Endothelial cell of umbilical vein (primary cell): ENCODE results near the gene RUSF1. TPM values are rescaled to one million over a fixed set of nuclear protein-coding genes. Genes with fewer than 3 reads are reported as not detected.

Experiments
- BruUV-seq: library from RNA; stranded (reverse); fragments of 400-500 nt; replicated peaks from 2 replicates; lab custom pipeline; 2021; lab: Mats Ljungman, UMichigan
- CTCF ChIA-PET: fragments of 300-600, 350-600 bp; sonication (Branson Sonifier 250); formaldehyde crosslinking; loops from one replicate; lab custom pipeline; 2021; ENCODE audit warnings: antibody characterized with exemption, inconsistent platforms; lab: Charles Lee
- POLR2A ChIA-PET: fragments of 300-600, 350-600 bp; sonication (Branson Sonifier 250); formaldehyde crosslinking; loops from one replicate; lab custom pipeline; 2021; ENCODE audit warnings: antibody characterized with exemption, inconsistent platforms; lab: Charles Lee
- DNase-seq: peaks from one replicate; pipeline ENCODE4 v3.0.0-alpha.2; 2011; ENCODE audit warnings: low read depth, low spot score
- FAIRE-seq: peaks from 2 replicates; lab custom pipeline; 2011; peaks lifted over from hg19 to GRCh38; lab: Jason Lieb, UNC
- H2AFZ ChIP-seq: 2 replicates; pipeline ENCODE4 v1.6.0; 2012; ENCODE audit warnings: low read depth, low read length, control low read depth, inconsistent platforms
- H3K27ac ChIP-seq: 2 replicates; pipeline ENCODE4 v1.5.1; 2011; ENCODE audit warnings: low read depth, mild to moderate bottlenecking, control low read depth, low read length, moderate library complexity; ENCODE audit not compliant: insufficient read depth
- H3K27me3 ChIP-seq, 2 experiments: 2 replicates each; pipeline versions ENCODE4 v1.6.0 to v1.6.1; 2011; ENCODE audit warnings: low read length in 2 of 2, mixed read lengths in 1 of 2; ENCODE audit not compliant: control insufficient read depth in 2 of 2, insufficient read depth in 2 of 2
- H3K36me3 ChIP-seq, 2 experiments: 2 replicates in 1 of 2; 3 replicates in 1 of 2; pipeline ENCODE4 v1.5.1; 2011; ENCODE audit warnings: low read length in 2 of 2, mild to moderate bottlenecking in 1 of 2, moderate library complexity in 1 of 2; ENCODE audit not compliant: control insufficient read depth in 2 of 2, insufficient read depth in 2 of 2; ENCODE audit errors: extremely low read depth in 1 of 2
- H3K4me1 ChIP-seq: 3 replicates; pipeline ENCODE4 v1.5.1; 2011; ENCODE audit warnings: mild to moderate bottlenecking, low read length; ENCODE audit not compliant: control insufficient read depth, insufficient read depth; ENCODE audit errors: extremely low read depth
- H3K4me2 ChIP-seq: 2 replicates; pipeline ENCODE4 v1.6.1; 2011; ENCODE audit warnings: low read length, control low read depth, mixed read lengths; ENCODE audit not compliant: insufficient read depth
- H3K4me3 ChIP-seq, 3 experiments: fragments of 200-600 bp in 1 of 3; sonication (generic), shearing (Covaris generic) in 1 of 3; replicated peaks in 1 of 3; 2 replicates each; pipeline ENCODE4 v1.5.1; 2011 to 2016; ENCODE audit warnings: control low read depth in 3 of 3, low read length in 3 of 3, mild to moderate bottlenecking in 2 of 3, inconsistent platforms in 1 of 3, low read depth in 1 of 3, moderate library complexity in 1 of 3; ENCODE audit not compliant: insufficient read depth in 1 of 3
- H3K79me2 ChIP-seq: 2 replicates; pipeline ENCODE4 v1.6.0; 2012; ENCODE audit warnings: low read length, inconsistent platforms; ENCODE audit not compliant: control insufficient read depth, insufficient read depth
- H3K9ac ChIP-seq: replicated peaks from 2 replicates; pipeline ENCODE3; 2011; ENCODE audit warnings: low read length, control low read depth; ENCODE audit not compliant: insufficient read depth; ENCODE audit errors: extremely low read depth
- H3K9me1 ChIP-seq: replicated peaks from 3 replicates; pipeline ENCODE4 v1.6.0; 2011; ENCODE audit warnings: mild to moderate bottlenecking, low read length; ENCODE audit not compliant: control insufficient read depth, insufficient read depth; ENCODE audit errors: extremely low read depth
- H3K9me3 ChIP-seq: replicated peaks from 2 replicates; pipeline ENCODE4 v1.5.1; 2012; ENCODE audit warnings: low read length, inconsistent platforms; ENCODE audit not compliant: control insufficient read depth, insufficient read depth
- H4K20me1 ChIP-seq: replicated peaks from 2 replicates; pipeline ENCODE3; 2011; ENCODE audit warnings: mild to moderate bottlenecking, low read length; ENCODE audit not compliant: control insufficient read depth, insufficient read depth; ENCODE audit errors: extremely low read depth
- EZH2 ChIP-seq: IDR thresholded peaks from 2 replicates; pipeline ENCODE4 v1.6.1; 2012; ENCODE audit warnings: borderline replicate concordance, low read depth, mild to moderate bottlenecking, moderate library complexity, low read length, inconsistent platforms; ENCODE audit not compliant: severe bottlenecking
- FOS ChIP-seq: IDR thresholded peaks from 2 replicates; pipeline ENCODE4 v1.6.1; 2011; ENCODE audit warnings: mild to moderate bottlenecking, low read length, moderate library complexity, borderline replicate concordance; ENCODE audit not compliant: insufficient read depth
- GATA2 ChIP-seq: IDR thresholded peaks from 2 replicates; pipeline ENCODE4 v1.7.0; 2011; ENCODE audit warnings: low read depth, mild to moderate bottlenecking, moderate library complexity, mixed read lengths, low read length; ENCODE audit not compliant: insufficient read length, insufficient read depth
- JUN ChIP-seq: IDR thresholded peaks from 2 replicates; pipeline ENCODE4 v1.6.1; 2011; ENCODE audit warnings: borderline replicate concordance, low read depth; ENCODE audit not compliant: insufficient read length, insufficient read depth
- MYC ChIP-seq: IDR thresholded peaks from one replicate; pipeline ENCODE4 v1.6.1; 2011; ENCODE audit warnings: mild to moderate bottlenecking, low read depth, low read length
- POLR2A ChIP-seq: IDR thresholded peaks from 2 replicates; pipeline ENCODE4 v1.6.1; 2012; ENCODE audit warnings: low read depth, mild to moderate bottlenecking, control low read depth, low read length
- POLR2AphosphoS5 ChIP-seq: IDR thresholded peaks from 2 replicates; pipeline ENCODE4 v1.6.1; 2012; ENCODE audit warnings: low read depth, mild to moderate bottlenecking, control low read depth, low read length, moderate library complexity; ENCODE audit not compliant: insufficient read depth
- dilution Hi-C: fragments of 300-500 bp; cut with MboI; formaldehyde crosslinking; loops from one replicate; pipeline ENCODE4 v1.15.0; 2019; ENCODE audit warnings: low sequenced_read_pairs; ENCODE audit not compliant: extremely low pct_ligation_motif_present
- intact Hi-C: fragments of 100-400 bp; cut with micrococcal nuclease; formaldehyde crosslinking; loops from one replicate; pipeline ENCODE4 v1.10.0; 2022
- polyA plus RNA-seq, 4 experiments: library from polyadenylated mRNA; depleted of rRNA in 3 of 4; stranded (reverse) in 3 of 4; unstranded in 1 of 4; fragments of >200 nt; gene quantifications; 2 replicates each; pipeline versions ENCODE4 v1.2.1 to v1.2.3, GENCODE V29; 2011 to 2012; ENCODE audit warnings: missing spikeins in 1 of 4
- total RNA-seq: library from RNA; stranded (reverse); gene quantifications from 2 replicates; pipeline ENCODE4 v1.2.3, GENCODE V29; 2021
- TF ChIP-seq, protein P1 (sequence below): IDR thresholded peaks from 2 replicates; pipeline ENCODE4 v1.6.1; 2011; ENCODE audit not compliant: insufficient read depth, insufficient read length
- TF ChIP-seq, protein P2 (sequence below), 2 donors: IDR thresholded peaks; 1 replicate in 1 of 2; 2 replicates in 1 of 2; pipeline ENCODE4 v1.5.1; 2011; ENCODE audit warnings: low read length in 2 of 2, mild to moderate bottlenecking in 2 of 2, moderate library complexity in 2 of 2, control low read depth in 1 of 2, inconsistent platforms in 1 of 2, low read depth in 1 of 2; ENCODE audit not compliant: insufficient read depth in 1 of 2; ENCODE audit errors: extremely low read depth in 1 of 2

RUSF1 gene
- total and polyA plus RNA-seq, 2 donors (not counting 3 experiments of a cell fraction or from before 2014, with no cell fraction given), result 36.4 to 40.3 TPM

DNA sequence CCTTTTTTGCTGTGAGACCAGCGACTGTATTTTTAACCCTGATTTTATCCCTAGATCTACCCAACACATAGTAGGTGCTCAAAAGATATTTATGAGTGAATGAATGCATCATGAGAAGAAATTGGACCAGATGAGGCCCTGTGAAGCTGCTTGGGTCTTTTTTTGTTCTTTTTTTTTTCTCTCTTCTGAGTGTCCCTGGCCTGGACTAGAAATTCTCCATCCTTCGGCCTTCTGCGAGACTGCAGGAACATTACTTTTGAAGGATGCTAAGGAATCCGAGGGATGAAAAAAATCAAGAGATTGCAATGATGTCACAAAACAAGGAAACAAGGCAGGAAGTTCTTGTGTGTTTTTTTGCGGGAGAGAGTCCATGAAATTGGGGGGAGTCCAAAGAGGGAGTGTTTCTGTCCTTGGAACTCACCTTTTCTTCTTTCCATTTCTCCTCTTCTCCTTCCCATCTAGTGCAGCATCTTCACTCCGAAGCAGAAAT lies 560 bp upstream of the RUSF1 start:
- DNase-seq, result no peak
- intact Hi-C loops, result loop anchor here (1.0 to 10.0 kb wide), 2 partner anchors 49 to 356 kb away; partner anchors contain the start of gene ARMC5
- Histone ChIP-seq H4K20me1 (no peaks in the 10 kb centered on the region), H3K79me2 (peaks cover 13% of the 10 kb centered on the region), H3K9ac (peak overlapping the region; percentile 94), H2AFZ (peak overlapping the region; percentile 75), H3K27ac (peak overlapping the region; percentile 82), H3K36me3 (no peaks in the 10 kb centered on the region), H3K9me1 (no peaks in the 10 kb centered on the region), H3K9me3 (no peaks in the 10 kb centered on the region), H3K4me3 (peak overlapping the region; percentile 69 to 90 (median 77)), H3K4me1 (peaks cover 27% of the 10 kb centered on the region), H3K4me2 (peak overlapping the region; percentile 87), H3K27me3 (no peaks in the 10 kb centered on the region)
- ChIA-PET CTCF (interaction anchor here (0.9 to 1.5 kb wide), 3 partner anchors 11 to 50 kb away, joined by 3 to 4 read pairs (median 4); no protein-coding TSS in a partner anchor), POLR2A (interaction anchor here (0.5 kb wide), 1 partner anchor 37 kb away, joined by 4 read pairs; the partner anchor contains the start of gene TGFB1I1)
- dilution Hi-C loops, result no loop called here
- TF ChIP-seq MYC (no peak), FOS (no peak), EZH2 (no peak)
- TF ChIP-seq, protein P1, sequence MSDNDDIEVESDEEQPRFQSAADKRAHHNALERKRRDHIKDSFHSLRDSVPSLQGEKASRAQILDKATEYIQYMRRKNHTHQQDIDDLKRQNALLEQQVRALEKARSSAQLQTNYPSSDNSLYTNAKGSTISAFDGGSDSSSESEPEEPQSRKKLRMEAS, result no peak
- FAIRE-seq, result peak; percentile 77
- TSS peak; percentile 79 for BruUV-seq

DNA sequence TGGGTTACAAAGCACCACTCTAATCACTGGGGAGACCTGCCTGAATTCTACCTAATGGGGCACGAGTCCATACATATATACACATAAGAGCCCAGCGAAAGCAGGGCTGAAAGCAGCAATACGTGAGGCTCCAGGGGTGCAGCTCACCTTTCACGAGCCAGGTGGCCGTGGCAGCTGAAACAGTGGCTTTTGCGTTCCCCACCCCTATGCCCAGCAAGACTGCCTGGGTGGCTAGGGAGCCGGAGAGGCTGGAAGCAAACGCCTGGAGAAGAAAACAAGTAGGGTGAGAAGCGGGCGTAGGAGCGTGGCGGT lies 618 bp downstream of the RUSF1 start:
- Histone ChIP-seq H4K20me1 (no peaks in the 10 kb centered on the region), H3K4me3 (peak overlapping the region; percentile 69 to 90 (median 77)), H3K27ac (peak overlapping the region; percentile 82), H3K9ac (peak overlapping the region; percentile 94), H3K9me1 (no peaks in the 10 kb centered on the region), H3K4me2 (peak overlapping the region; percentile 31), H3K79me2 (peaks cover 13% of the 10 kb centered on the region), H3K4me1 (peaks cover 27% of the 10 kb centered on the region), H3K36me3 (no peaks in the 10 kb centered on the region), H3K27me3 (no peaks in the 10 kb centered on the region), H3K9me3 (no peaks in the 10 kb centered on the region), H2AFZ (peak overlapping the region; percentile 63)
- no TSS peak for BruUV-seq
- intact Hi-C loops, result loop anchor here (10.0 kb wide), 1 partner anchor 357 kb away; no protein-coding TSS in a partner anchor
- no peak for FAIRE-seq
- TF ChIP-seq, protein P1, result no peak
- no peak for TF ChIP-seq POLR2A
- TF ChIP-seq GATA2, result no peak
- no peak for TF ChIP-seq JUN
- TF ChIP-seq, protein P2, sequence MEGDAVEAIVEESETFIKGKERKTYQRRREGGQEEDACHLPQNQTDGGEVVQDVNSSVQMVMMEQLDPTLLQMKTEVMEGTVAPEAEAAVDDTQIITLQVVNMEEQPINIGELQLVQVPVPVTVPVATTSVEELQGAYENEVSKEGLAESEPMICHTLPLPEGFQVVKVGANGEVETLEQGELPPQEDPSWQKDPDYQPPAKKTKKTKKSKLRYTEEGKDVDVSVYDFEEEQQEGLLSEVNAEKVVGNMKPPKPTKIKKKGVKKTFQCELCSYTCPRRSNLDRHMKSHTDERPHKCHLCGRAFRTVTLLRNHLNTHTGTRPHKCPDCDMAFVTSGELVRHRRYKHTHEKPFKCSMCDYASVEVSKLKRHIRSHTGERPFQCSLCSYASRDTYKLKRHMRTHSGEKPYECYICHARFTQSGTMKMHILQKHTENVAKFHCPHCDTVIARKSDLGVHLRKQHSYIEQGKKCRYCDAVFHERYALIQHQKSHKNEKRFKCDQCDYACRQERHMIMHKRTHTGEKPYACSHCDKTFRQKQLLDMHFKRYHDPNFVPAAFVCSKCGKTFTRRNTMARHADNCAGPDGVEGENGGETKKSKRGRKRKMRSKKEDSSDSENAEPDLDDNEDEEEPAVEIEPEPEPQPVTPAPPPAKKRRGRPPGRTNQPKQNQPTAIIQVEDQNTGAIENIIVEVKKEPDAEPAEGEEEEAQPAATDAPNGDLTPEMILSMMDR (IDR thresholded peaks at IDR 0.05; ENCODE audit: extremely low read depth in 1 of 2, insufficient read depth in 1 of 2, low read depth in 1 of 2, low read length in 2 of 2), result no peak
- no peak for TF ChIP-seq EZH2
- TF ChIP-seq MYC, result no peak
- TF ChIP-seq POLR2AphosphoS5, result no peak
- no peak for TF ChIP-seq FOS
- no peak for DNase-seq
- POLR2A ChIA-PET, result no interaction called here
- CTCF ChIA-PET, result interaction anchor here (0.8 to 1.5 kb wide), 5 partner anchors 8 to 49 kb away, joined by 3 to 5 read pairs (median 4); no protein-coding TSS in a partner anchor
- dilution Hi-C loops, result no loop called here
